CD4-positive, alpha-beta T cell treated with Interleukin-4 for 4 hours (primary cell): ENCODE measurements around the gene PLAAT4.
A peak's percentile ranks its signal among the peaks of the same experiment; 100 is the strongest.
"Not testable (repeated sequence)": the region's sequence is repeated elsewhere in the genome, so short reads cannot be mapped to it uniquely, and the experiment has no call there.

Experiments
- DNase-seq: peaks from one replicate; pipeline ENCODE4 v3.0.0-alpha.2; 2020

PLAAT4 gene

DNA sequence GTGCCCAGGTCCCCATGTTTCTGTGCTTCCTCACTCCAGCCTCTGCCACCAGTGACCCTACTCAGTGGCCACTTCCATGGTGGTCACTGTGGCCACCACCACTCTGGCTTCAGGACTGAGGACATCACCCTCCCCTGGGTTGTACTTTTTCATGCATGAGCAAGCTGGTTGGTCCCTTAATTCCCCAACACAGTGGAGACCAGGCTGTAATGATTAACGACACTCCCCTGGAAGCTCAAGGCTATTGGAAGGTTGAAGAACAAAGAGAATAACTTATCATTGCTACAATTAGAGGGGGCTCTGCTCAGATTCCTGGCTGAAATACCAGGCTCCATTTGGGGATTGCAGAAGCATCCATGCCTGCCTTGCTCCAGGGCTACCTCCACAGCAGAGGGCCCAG, 10.5 kb downstream of the PLAAT4 start:
- no peak for DNase-seq

DNA sequence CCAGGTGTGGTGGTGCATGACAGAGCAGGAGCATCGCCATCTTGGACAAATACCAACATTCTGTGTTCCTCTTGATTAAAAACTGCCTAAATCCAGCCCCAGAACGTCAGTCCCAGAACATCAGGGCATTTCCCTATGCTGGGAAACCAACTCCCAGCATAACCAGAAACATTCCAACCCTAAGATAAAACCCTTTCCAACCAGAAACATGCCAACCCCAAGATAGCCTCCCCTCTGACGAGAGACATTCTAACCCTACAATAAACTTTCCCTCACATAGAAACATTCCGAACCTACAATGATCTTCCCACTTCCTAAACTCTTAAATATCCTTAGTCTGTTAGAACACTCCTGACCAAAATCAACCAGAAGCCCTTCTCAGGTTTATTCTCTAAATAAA, 11.6 kb downstream of the PLAAT4 start:
- DNase-seq, result no peak

DNA sequence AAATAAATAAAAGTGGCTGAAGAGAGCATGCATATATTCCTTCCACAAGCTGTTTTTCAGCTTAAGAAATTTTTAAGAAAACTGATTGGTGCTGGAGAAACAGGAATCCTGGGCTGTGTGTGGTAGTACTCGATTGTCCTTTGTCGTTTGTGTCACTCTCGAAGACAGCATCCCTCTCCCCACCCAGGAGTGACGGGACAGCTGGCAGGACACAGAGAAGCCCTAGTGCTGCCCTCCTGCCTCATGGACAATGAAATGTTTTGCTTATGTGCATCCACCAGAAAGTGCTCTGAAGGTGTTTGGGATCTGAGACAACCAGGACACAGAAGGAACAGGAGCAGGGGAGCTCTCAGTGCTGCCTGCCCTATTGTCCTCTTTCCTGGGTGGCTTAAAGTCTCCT, 12.8 kb downstream of the PLAAT4 start:
- no peak for DNase-seq

DNA sequence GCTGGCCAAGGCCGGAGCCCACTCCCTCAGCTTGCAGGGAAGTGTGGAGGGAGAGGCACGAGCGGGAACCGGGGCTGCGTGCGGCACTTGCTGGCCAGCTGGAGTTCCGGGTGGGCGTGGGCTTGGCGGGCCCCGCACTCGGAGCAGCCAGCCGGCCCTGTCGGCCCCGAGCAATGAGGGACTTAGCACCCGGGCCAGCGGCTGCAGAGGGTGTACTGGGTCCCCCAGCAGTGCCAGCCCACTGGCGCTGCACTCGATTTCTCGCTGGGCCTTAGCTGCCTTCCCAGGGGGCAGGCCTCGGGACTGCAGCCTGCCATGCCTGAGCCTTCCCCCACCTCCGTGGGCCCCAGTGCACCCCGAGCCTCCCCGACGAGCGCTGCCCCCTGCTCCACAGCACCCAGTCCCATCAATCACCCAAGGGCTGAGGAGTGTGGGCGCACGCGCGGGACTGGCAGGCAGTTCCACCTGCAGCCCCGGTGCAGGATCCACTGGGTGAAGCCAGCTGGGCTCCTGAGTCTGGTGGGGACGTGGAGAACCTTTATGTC, 13.6 kb downstream of the PLAAT4 start:
- not testable (repeated sequence) for DNase-seq

DNA sequence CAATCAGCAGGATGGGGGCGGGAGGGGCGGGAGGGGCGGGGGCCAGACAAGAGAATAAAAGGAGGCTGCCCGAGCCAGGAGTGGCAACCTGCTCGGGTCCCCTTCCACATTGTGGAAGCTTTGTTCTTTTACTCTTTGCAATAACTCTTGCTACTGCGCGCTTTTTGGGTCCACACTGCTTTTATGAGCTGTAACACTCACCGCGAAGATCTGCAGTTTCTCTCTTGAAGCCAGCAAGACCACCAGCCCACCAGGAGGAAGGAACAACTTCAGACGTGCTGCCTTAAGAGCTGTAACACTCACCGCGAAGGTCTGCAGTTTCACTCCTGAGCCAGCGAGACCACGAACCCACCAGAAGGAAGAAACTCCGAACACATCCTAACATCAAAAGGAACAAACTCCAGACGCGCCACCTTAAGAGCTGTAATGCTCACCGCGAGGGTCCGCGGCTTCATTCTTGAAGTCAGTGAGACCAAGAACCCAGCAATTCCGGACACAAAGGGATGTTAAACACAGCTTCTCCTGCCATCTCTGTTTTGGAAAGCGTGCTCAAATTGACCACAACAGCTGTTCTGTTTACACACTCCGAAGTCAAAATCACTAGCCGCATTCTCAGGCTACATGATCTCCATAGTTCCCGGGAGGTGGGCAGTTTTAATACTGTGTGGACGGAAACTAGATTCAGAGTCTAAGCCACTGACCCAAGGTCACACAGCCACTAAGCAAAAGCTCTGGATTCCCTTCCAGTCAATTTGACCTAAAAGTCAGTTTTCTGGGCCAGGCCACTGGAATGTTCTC, 14.7 kb downstream of the PLAAT4 start:
- DNase-seq, result peak; percentile 55

DNA sequence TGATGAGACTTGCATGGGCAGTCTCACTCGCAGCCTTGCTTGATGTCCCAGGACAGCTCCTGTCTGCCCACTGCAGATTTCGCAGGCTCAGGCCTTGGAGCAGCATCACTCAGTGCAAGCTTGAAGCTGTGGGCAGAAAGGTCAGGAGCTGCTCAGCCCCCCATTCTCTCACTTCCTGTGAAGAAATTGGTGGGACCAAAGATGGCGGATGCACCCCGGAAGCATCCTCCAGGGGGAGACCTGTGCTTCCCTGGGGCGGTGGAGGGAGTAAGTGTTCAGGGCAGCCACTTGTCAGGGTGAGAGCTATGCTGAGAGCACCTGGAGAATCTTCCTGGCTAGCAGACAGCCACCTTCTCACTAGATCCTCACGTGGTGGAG, 15.3 kb downstream of the PLAAT4 start:
- DNase-seq, result peak; percentile 35

DNA sequence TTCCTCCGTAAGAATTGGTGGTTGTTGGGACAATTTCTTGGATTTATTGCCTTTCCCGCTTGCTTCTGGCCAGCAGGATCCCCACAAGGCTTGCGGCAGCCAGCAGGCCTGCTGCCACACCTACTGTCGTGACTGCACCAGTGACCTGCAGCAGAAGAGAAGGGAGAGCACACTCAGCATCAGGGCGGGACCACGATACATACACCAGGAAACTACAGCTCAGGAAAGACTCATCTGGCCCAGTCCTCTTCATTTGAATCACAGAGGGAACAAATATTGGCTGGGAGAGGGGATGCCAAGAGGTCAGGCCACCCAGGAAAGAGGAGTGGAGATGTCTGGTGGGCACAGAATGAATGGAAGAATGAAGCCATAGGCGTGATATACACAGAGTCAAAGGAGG, 16.3 kb downstream of the PLAAT4 start:
- no peak for DNase-seq

DNA sequence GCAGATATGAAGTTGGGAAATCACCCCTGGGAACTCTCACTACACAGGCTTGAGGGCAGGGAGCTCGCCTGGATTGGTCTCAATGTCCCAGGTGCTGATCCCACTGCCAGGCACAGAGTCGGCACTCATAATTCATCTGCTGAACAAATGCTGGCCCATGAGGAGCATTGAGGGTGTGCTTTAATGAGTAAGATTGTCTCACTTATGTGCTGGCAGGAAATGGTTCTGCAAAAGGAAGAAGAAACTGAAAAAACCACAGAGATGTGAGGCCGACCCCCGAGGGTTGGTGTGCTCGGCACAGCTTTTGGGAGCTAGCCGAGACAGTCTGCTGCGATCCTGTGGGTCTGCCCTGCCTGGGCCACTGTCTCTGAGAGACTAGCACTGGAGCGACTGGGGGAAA, 17.2 kb downstream of the PLAAT4 start:
- DNase-seq, result peak; percentile 81

DNA sequence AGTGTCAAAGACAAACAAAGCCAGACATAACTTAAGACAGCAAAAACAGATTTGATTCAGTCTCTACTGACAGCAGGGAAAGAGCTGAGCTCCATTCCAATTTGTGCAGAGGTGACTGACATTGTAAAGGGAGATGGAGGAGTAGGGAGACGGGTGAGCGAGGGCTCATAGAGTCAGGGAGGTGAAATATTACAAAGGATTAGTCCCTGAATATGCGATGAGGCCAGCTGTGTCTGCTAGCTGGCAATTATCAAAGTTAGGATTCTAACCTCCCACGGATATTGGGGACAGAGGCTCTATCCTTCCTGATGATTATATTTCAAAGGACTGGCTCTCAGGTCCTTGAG, 18.2 kb downstream of the PLAAT4 start:
- DNase-seq, result no peak

DNA sequence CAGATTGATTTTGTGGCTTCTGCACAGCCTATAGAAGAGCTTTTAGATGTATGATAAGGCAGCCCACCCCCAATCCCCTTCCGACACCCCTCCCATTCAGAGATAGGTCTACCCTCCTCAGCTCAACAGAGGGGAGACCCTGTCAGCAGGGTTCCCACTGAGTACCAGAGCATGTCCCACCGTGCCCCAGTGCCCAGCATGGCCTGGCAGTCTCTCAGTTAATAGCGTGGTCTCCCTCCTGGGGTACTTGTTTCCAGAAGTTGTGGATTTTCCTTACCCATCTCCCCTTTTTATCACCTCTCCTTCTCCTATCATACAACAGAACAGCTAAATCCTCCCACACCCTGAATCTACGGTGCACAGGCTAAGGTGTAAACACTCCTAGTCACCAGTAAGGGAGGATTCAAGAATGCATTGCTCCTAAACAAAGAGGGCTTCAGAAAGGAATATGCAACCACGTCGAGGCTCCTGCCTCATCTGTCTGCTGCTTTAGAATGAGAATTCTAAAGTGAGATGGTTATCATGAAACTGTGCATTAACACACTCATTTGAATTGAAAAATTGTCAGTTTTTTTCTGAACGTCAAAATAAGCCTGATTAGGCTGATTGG, 19.9 kb downstream of the PLAAT4 start:
- DNase-seq, result no peak

DNA sequence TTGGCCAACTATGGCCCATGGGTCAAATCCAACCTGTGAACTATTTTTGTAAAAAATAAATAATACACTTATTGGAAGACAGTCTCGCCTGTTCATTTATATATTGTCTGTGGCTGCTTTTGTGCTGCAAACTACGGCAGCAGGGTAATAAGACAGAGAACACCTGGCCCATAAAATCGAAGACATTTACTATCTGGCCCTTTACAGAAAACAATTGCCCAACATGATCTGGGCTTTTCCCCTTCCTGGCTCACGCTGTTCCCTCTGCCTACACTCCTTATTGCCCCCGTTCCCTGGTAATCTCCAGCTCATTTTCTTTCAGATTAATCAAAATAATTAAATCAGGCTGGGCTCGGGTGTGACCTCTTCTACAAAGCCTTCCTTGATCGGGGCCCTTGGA, 21.0 kb downstream of the PLAAT4 start:
- no peak for DNase-seq

DNA sequence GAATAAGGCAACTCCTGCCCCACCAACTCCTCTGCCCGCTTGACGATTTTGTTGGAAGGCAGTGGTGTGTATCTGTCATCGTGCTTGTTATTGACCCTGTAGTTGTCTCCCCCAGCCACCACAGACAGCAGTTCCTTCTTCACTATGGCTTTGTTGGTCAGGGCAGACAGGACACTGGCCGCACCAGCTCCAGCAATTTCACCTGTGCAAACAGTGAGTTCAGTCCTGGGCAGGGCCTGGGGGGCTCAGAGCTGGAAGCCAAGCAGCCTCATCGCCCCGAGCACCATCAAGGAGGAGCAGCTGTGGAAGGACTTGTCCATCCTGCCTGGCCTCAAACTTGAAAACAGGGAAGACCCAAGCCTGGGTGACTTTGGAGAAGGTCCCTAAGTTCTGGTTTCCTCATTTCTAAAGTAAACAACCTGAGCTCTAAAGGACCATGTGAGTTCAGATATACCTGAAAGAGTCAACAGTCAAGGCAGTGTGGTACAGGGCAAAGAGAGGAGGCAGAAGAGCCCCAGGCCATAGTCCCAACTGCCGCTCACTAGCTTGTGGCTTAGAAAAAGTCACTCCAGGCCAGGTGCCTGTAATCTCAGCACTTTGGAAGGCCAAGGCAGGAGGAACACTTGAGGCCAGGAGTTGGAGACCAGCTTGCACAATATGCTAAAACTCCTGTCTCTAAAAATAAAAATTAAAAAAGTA, 22.0 kb downstream of the PLAAT4 start:
- DNase-seq, result no peak

DNA sequence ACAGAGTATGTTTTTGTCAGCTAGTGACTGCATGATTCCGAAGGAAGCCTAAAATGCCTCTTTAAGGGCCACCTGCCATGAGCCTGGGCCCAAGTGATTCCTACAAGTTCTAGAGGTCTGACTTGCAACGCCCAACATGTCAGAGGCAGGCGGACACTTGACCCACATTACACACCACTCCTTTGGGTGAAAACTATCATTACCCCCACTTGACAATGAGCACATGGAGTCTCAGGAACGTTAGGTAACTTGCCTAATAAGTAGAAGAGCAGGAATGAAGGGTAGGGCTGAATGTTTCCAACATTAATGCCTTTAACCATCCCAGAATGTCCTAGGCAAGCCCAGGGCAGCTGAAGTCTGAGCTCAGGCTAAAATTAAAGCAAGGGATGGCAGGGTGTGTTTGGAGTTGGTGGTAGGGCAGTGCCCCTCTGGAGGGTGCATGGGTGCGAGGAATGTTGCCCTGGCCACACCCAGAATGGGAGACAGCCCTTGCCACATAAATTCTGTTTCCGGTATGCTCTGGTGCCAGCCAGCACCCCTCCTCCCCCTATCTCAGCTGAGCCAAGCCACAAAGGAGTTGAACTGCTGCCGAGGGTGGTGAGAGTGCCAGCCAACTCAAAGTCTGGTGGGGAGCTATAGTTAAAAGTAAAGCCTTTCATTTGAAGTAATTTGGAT, 24.0 kb downstream of the PLAAT4 start:
- DNase-seq, result peak; percentile 59

DNA sequence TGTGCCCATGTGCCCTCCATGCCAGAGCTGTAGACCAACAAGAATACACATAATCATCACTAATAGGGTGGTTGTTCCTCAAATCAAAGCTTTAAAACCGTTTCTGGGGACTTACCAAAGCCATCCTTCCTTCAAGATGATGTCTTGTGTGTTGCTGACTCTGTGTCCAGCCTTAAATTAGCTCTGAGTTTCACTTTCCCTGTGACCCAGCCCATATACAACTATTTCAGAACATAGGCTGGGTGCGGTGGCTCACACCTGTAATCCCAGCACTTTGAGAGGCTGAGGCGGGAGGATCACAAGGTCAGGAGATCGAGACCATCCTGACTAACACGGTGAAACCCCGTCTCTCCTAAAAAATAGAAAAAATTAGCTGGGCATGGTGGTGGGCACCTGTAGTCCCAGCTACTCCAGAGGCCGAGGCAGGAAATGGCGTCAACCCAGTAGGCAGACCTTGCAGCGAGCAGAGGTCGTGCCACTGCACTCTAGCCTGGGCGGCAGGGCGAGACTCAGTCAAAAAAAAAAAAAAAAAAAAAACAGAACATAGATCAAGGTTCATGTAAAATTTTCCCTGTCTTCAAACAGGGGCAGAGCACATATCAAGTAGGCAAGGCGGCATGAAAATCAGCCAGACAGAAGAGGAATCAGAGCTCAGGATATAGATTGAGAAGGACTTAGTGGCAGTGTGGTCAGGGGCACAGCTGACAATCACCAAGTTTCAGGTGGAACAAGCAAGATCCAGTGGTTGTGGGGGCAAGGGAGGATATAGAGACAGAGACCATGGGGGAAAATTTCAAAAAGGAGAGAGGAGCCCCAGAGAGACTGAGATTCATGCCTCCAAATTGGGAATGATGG, 26.8 kb downstream of the PLAAT4 start, which contains the start of gene PLAAT2:
PLAAT2 (minus strand) TSS at position 179 of the 855 bp plus-strand sequence; CDS start at position 124, 55 bp downstream.
- DNase-seq, result no peak

DNA sequence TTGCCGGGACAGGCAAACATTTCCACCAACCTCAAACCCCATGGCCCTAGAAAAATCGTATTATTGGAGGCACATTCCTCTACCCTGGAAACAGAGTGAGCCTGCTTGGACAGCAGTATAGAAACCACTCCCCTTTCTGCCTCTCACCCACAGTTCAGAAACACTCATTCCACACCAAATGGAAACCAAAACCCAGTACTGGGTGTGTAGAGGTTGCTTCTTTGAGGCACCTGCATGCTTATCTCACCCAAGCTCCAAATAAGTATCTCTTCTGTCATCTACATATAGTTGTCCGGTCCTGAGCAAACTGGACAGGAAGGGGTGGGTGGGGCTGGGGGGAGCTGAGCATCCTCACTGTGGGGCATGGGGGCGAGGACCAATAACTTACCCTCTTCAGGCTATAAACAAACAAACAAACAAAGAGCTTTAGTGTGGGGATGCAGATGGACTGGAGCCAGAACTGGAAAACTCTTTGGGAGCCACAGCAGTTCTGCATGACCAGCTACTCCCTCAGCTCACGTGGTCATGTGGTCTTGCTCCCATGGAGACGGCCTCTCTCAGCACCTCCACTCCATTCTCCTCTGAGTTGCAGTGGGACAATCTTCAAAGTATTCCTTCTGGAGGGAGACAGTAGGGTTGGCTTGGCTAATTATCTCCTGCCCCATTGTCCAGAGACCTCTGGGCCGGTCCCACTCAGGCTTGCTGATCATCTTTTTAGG, 27.6 kb downstream of the PLAAT4 start:
- DNase-seq, result peak; percentile 65

DNA sequence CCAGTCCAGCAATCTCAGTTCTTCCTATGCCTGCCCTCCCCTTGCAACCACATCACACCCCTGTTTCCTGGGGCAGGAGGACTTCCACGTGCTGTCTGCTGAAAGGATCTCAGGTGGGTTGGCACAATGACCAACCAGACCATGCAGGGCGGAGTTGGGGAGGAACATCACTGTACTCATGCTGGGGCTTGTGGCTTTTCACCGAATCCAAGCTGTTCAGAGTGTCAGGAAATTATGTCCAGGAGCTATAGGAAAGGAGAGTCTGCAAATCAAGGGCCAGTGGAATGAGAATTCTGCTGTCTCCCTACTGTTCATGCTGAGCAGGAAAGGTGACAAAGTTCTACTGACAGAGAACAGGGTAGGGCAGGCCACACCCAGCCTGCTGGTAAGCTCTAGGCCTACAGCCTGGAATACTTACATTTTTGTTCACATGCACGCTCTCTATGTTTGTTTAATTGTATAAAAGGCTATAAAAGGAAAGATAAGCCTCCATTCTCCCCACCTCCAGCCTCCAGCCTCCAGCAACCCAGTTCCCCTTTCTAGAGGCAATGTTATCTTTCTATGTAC, 28.3 kb downstream of the PLAAT4 start:
- no peak for DNase-seq

DNA sequence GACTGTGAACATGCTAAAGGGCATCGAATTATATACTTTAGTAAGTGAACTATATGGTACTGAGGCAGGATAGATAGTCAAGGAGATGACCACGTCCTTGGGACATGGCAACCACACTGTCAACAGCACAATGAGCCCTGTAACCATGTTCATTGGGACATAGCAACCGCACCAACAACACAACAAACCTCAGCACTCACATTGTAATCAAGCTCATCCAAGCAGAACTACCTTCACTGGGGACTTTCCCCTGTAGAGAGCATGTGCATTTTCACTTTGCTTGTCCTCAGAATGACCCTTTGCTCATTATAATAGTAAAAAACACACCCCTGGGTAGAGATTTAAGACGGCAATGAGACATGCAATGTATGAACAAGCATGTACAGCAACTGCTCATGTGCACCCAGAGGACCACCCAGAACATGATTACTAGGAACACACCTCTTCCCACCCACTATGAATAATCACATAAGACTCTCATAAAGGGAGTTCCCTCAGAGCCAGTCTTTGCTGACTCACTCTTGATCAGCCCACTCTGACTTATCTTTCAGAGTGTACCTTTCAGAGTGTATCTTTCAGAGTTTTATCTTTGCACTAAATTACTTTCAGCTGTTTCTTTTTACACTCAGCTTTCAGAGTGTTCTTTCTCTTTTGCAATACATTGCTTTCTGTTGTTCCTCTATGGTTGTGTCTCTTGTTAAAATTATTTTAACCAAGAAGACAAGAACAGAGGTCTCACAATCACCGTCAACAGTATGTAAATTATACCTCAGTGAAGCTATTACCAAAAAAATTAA, 30.6 kb downstream of the PLAAT4 start:
- peak; percentile 97 for DNase-seq

DNA sequence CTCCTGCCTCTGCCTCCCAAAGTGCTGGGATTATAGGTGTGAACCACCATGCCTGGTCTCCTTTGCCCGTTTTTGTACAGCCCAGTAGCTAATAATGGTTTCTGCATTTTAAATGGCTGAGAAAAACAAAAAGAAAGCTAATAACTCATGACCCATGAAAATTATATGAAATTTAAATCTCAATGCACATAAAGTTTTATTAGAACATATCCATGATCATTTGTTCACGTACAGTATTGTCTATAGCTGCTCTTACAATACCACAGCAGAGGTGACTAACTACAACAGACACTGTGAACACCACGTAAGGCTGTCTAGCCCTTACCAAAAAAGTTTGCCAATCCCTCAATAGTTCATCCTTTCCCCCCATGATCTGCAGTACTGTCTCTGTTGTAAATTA, 33.0 kb downstream of the PLAAT4 start:
- no peak for DNase-seq

DNA sequence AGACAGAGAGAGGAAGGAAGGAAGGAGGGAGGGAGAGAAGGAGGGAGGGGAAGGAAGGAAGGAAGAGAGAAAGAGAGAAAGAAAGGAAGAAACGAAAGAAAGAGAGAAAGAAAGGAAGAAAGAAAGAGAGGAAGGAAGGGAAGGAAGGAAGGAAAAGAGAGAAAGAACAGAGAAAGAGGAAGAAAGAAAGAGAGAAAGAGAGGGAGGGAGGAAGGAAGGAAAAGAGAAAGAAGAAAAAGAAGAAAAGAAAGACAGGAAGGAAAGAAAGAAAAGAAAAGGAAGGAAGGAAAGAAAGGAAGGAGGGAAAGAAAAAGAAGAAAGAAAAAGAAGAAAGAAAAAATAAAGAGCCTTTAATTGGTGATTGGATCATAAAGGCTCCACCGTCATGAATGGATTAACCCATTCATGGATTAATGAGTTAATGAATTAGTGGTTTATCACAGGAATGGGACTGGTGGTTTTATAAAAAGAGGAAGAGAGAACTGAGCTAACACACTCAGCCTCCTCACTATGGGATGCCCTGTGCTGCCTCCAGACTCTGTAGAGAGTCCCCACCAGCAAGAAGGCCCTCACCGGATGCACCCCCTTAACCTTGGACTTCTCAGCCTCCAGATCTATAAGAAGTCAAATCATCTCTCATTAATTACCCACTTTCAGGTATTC, 35.5 kb downstream of the PLAAT4 start:
- DNase-seq, result no peak
